ENCODE data around the gene POLRMT.

GRCh38 chr19:623974-624373, 9.4 kb downstream of the POLRMT start:
- no peak for TF ChIP-seq CTCF (IDR thresholded peaks at IDR 0.05; ENCODE audit: insufficient read depth, low read depth, low read length)
- TF ChIP-seq EZH2 (IDR thresholded peaks at IDR 0.05; ENCODE audit: insufficient read depth, low read length) = no peak

Measured in astrocyte (in vitro differentiated cells and primary cell).